Smooth muscle cell of trachea (primary cell): Measurements from ENCODE around the gene WAC. TPM values are rescaled to one million over a fixed set of nuclear protein-coding genes. Genes with fewer than 3 reads are reported as not detected.

Experiments used
- total RNA-seq: library from RNA; depleted of rRNA; stranded (reverse); fragments of >200 nt; gene quantifications from 2 replicates; pipeline ENCODE4 v1.2.1, GENCODE V29; 2014

WAC gene
- total RNA-seq: 48.6 and 53.8 TPM in 2 replicates

GRCh38 chr10:28532337-28533185 lies at the start of gene WAC:
Gene WAC, plus strand, starts transcription at chr10:28533118. Its CDS starts 462 bp downstream, at chr10:28533580.

Other genes starting within 250 kb of the WAC start
- gene MPP7, start 230.1 kb upstream of the WAC start, total RNA-seq: under 0.01 and 0.29 TPM in 2 replicates
- 0.15 and 1.5 TPM in 2 replicates for gene BAMBI, start 144.4 kb downstream of the WAC start, total RNA-seq